ENCODE results near the gene TNFRSF19.
"Not testable (repeated sequence)": the region's sequence is repeated elsewhere in the genome, so short reads cannot be mapped to it uniquely, and the experiment has no call there.

Gene TNFRSF19

GRCh38 chr13:23588666-23589065, 18.5 kb downstream of the TNFRSF19 start:
- ATAC-seq, result no peak
- TF ChIP-seq TCF4 (CRISPR knock-in tag; IDR thresholded peaks at IDR 0.05; ENCODE audit: borderline replicate concordance) (no peak), ZNF8 (CRISPR knock-in tag; IDR thresholded peaks at IDR 0.05) (no peak), ZC3H10 (CRISPR knock-in tag; IDR thresholded peaks at IDR 0.05) (no peak), ARNTL (CRISPR knock-in tag; IDR thresholded peaks at IDR 0.05; ENCODE audit: borderline replicate concordance, low read depth) (no peak), CSDC2 (CRISPR knock-in tag; IDR thresholded peaks at IDR 0.05) (no peak), TOX (CRISPR knock-in tag; IDR thresholded peaks at IDR 0.05; ENCODE audit: borderline replicate concordance) (no peak), TSHZ2 (CRISPR knock-in tag; IDR thresholded peaks at IDR 0.05) (no peak), BACH2 (CRISPR knock-in tag; IDR thresholded peaks at IDR 0.05; ENCODE audit: borderline replicate concordance) (no peak), ZFP3 (CRISPR knock-in tag; IDR thresholded peaks at IDR 0.05) (no peak), CREB5 (CRISPR knock-in tag; IDR thresholded peaks at IDR 0.05; ENCODE audit: low read depth) (no peak), PPARA (CRISPR knock-in tag; IDR thresholded peaks at IDR 0.05; ENCODE audit: borderline replicate concordance) (no peak), ZNF70 (CRISPR knock-in tag; IDR thresholded peaks at IDR 0.05) (no peak), PATZ1 (CRISPR knock-in tag; IDR thresholded peaks at IDR 0.05; ENCODE audit: borderline replicate concordance) (no peak), GLIS3 (CRISPR knock-in tag; IDR thresholded peaks at IDR 0.05) (no peak), SNAI2 (CRISPR knock-in tag; IDR thresholded peaks at IDR 0.05) (no peak), OSR1 (CRISPR knock-in tag; IDR thresholded peaks at IDR 0.05) (no peak)

GRCh38 chr13:23592596-23592995, 22.4 kb downstream of the TNFRSF19 start:
- TF ChIP-seq CSDC2 (CRISPR knock-in tag; IDR thresholded peaks at IDR 0.05), result no peak
- TF ChIP-seq CSRNP3 (CRISPR knock-in tag; IDR thresholded peaks at IDR 0.05), result no peak
- TF ChIP-seq ZNF8 (CRISPR knock-in tag; IDR thresholded peaks at IDR 0.05), result no peak
- TF ChIP-seq ZC3H10 (CRISPR knock-in tag; IDR thresholded peaks at IDR 0.05), result no peak
- no peak for TF ChIP-seq ZNF565 (CRISPR knock-in tag; conservative IDR thresholded peaks at IDR 0.05; ENCODE audit: low read depth)
- TF ChIP-seq GLIS3 (CRISPR knock-in tag; IDR thresholded peaks at IDR 0.05), result no peak
- no peak for TF ChIP-seq ISL1 (CRISPR knock-in tag; IDR thresholded peaks at IDR 0.05)
- TF ChIP-seq BACH2 (CRISPR knock-in tag; IDR thresholded peaks at IDR 0.05; ENCODE audit: borderline replicate concordance), result no peak
- no peak for TF ChIP-seq ZFP3 (CRISPR knock-in tag; IDR thresholded peaks at IDR 0.05)
- TF ChIP-seq RARB (CRISPR knock-in tag; IDR thresholded peaks at IDR 0.05), result no peak
- no peak for TF ChIP-seq SNAI2 (CRISPR knock-in tag; IDR thresholded peaks at IDR 0.05)
- no peak for ATAC-seq

GRCh38 chr13:23593148-23593547, 22.9 kb downstream of the TNFRSF19 start:
- TF ChIP-seq RARB (CRISPR knock-in tag; IDR thresholded peaks at IDR 0.05), result no peak
- no peak for TF ChIP-seq GLIS3 (CRISPR knock-in tag; IDR thresholded peaks at IDR 0.05)

GRCh38 chr13:23594290-23594689, 24.1 kb downstream of the TNFRSF19 start:
- not testable (repeated sequence) for ATAC-seq

More at GRCh38 chr13:23593148-23593547, 22.9 kb downstream of the TNFRSF19 start:
- ATAC-seq, result no peak

GRCh38 chr13:23598369-23598768, 28.2 kb downstream of the TNFRSF19 start:
- no peak for ATAC-seq

More at GRCh38 chr13:23598369-23598768, 28.2 kb downstream of the TNFRSF19 start:
- TF ChIP-seq TOX (CRISPR knock-in tag; IDR thresholded peaks at IDR 0.05; ENCODE audit: borderline replicate concordance) (no peak), ZNF8 (CRISPR knock-in tag; IDR thresholded peaks at IDR 0.05) (no peak), OSR1 (CRISPR knock-in tag; IDR thresholded peaks at IDR 0.05) (no peak), ZC3H10 (CRISPR knock-in tag; IDR thresholded peaks at IDR 0.05) (no peak), ZNF70 (CRISPR knock-in tag; IDR thresholded peaks at IDR 0.05) (no peak), ZFP30 (CRISPR knock-in tag; IDR thresholded peaks at IDR 0.05) (no peak), GLIS3 (CRISPR knock-in tag; IDR thresholded peaks at IDR 0.05) (no peak), ARNTL (CRISPR knock-in tag; IDR thresholded peaks at IDR 0.05; ENCODE audit: borderline replicate concordance, low read depth) (no peak)
